ENCODE measurements around the gene ADCY3. TPM values are rescaled to one million over a fixed set of nuclear protein-coding genes. Genes with fewer than 3 reads are reported as not detected.

The ADCY3 gene
- total and polyA plus RNA-seq, 9 of the 15 experiments (the other 6 are each of a cell fraction or from before 2014, with no cell fraction given) = 1.5 to 54.8 (median 26.3) TPM

- no peaks in the 10 kb centered on the region for H3K9me1 ChIP-seq (ENCODE audit: control insufficient read depth, insufficient read depth, low read length)
- TF ChIP-seq RBM17 (IDR thresholded peaks at IDR 0.05; ENCODE audit: borderline replicate concordance, low read depth, low read length) (no peak), POLR3A (IDR thresholded peaks at IDR 0.05; ENCODE audit: borderline replicate concordance, extremely low read depth, insufficient read depth, insufficient read length) (no peak), TSHZ1 (CRISPR knock-in tag; IDR thresholded peaks at IDR 0.05) (no peak), MBD1 (CRISPR knock-in tag; IDR thresholded peaks at IDR 0.05) (no peak), DEAF1 (CRISPR knock-in tag; IDR thresholded peaks at IDR 0.05) (no peak), ZNF282 (CRISPR knock-in tag; IDR thresholded peaks at IDR 0.05) (no peak), PATZ1 (CRISPR knock-in tag; IDR thresholded peaks at IDR 0.05; ENCODE audit: borderline replicate concordance) (no peak), CEBPB (tag; IDR thresholded peaks at IDR 0.05) (no peak), ZKSCAN8 (CRISPR knock-in tag; IDR thresholded peaks at IDR 0.05) (no peak)
- H3K9ac ChIP-seq (ENCODE audit: insufficient read depth in 1 of 2, low read depth in 2 of 2, low read length in 2 of 2) = no peak overlapping the region
- H3K4me3 ChIP-seq = no peak overlapping the region
- POLR2A ChIA-PET = interaction anchor here (0.7 kb wide), 1 partner anchor 59 kb away, joined by 3 read pairs; no protein-coding TSS in a partner anchor
- H3K27ac ChIP-seq (ENCODE audit: extremely low read depth, low read depth, low read length) = no peak overlapping the region
- no peaks in the 10 kb centered on the region for H3K27me3 ChIP-seq (ENCODE audit: control insufficient read depth in 2 of 2, insufficient read depth in 2 of 2, low read length in 2 of 2)
- WGBS (ENCODE audit: insufficient coverage, low coverage, missing lambda C conversion rate) = 94% methylated on average over 5 of the region's 5 CpGs
- peaks cover 15% of the 10 kb centered on the region; the same call in 2 of the 3 replicates for H3K36me3 ChIP-seq (ENCODE audit: control insufficient read depth, insufficient read depth, low read length)
- CTCF ChIA-PET (ENCODE audit: low intra/inter-chr PET ratio) = no interaction called here
- no peak overlapping the region for H3K4me2 ChIP-seq (ENCODE audit: insufficient read depth, low read length)
- in situ Hi-C loops (cut with MboI) = no loop called here
- DNase-seq (ENCODE audit: extremely low read depth in 1 of 4, low spot score in 3 of 4) (no peak), ATAC-seq (no peak), FAIRE-seq (no peak)
- H3K9me3 ChIP-seq (replicated peaks; ENCODE audit: control insufficient read depth, insufficient read depth, low read depth, low read length) = peaks cover 3% of the 10 kb centered on the region
- H3K4me1 ChIP-seq (replicated peaks in 1 of 2; ENCODE audit: control insufficient read depth in 2 of 2, insufficient read depth in 2 of 2, low read length in 2 of 2) = peaks cover 0 to 7% of the 10 kb centered on the region in 2 experiments; a peak in 1 of 5 replicates
- intact Hi-C loops (cut with micrococcal nuclease) = no loop called here
- H4K20me1 ChIP-seq (replicated peaks; ENCODE audit: control insufficient read depth, insufficient read depth, low read length) = peaks cover 5% of the 10 kb centered on the region; the same call in 1 of the 2 replicates
- BruUV-seq (replicated peaks) = no TSS peak
- H2AFZ ChIP-seq (ENCODE audit: low read depth, low read length) = no peak overlapping the region
- H3K79me2 ChIP-seq (ENCODE audit: control insufficient read depth, insufficient read depth, low read length) = no peaks in the 10 kb centered on the region
Observed at GRCh38 chr2:24889221-24889620, 30.8 kb downstream of the ADCY3 start.
